Measurements from ENCODE around the gene NDUFV1.

GRCh38 chr11:67606093-67606491, 644 bp upstream of the NDUFV1 start:
- TF ChIP-seq CTCF (IDR thresholded peaks at IDR 0.05) = no peak
- TF ChIP-seq EZH2 (IDR thresholded peaks at IDR 0.05; ENCODE audit: borderline replicate concordance, insufficient read depth, low read depth, low read length, poor library complexity, severe bottlenecking) = no peak
